AG09319 (cell line): ENCODE data around the gene CLDN14.

Experiments
- DNase-seq: peaks from one replicate; pipeline ENCODE4 v3.0.0-alpha.2; 2010; ENCODE audit warnings: low read depth; ENCODE audit errors: extremely low read depth
- CTCF ChIP-seq: IDR thresholded peaks from 2 replicates; pipeline ENCODE4 v1.5.1; 2011; ENCODE audit warnings: low read depth, mild to moderate bottlenecking, inconsistent platforms, low read length, moderate library complexity

The CLDN14 gene

GRCh38 chr21:36486246-36486645 lies 6.3 kb upstream of the CLDN14 start:
- no peak for DNase-seq
- TF ChIP-seq CTCF = no peak

DNA sequence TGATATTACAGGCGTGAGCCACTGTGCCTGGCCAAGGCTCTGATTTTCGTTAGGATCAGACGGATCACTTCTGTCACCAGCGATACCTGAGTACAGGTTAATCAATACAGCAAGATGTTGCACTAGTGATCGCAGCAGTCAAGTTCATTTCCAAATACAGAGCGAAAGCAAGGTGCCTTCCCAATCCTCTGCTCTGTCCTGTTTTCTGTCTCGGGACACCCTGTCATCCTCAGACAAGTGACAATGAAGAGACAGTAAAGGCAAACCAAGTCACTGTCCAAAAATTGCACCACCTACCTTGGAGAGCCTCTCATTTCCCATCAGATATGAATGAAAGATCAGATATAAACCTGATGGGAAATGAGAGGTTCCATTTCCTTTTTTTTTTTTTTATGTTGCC lies 5.6 kb upstream of the CLDN14 start:
- DNase-seq = no peak
- no peak for TF ChIP-seq CTCF

DNA sequence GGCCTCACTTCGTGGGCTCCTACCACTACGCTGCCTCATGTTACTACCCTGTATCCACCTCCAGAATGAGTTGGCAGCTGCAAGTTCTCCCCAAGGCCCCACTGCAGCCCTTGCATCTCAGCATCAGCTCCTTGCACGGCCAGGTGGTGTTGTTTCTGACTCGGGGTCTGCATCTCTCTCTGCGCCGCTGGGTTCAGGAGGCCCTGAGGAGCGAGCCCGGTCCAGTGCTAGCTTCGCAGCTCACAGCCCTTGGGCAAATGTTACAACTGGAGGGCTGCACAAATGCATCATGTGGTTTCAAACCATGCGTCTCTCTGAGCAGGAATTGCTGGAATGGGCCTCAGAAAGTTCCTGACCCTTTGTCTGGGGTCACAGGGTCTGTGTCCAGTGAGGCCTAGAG lies 3.2 kb upstream of the CLDN14 start:
- no peak for TF ChIP-seq CTCF
- DNase-seq = no peak

DNA sequence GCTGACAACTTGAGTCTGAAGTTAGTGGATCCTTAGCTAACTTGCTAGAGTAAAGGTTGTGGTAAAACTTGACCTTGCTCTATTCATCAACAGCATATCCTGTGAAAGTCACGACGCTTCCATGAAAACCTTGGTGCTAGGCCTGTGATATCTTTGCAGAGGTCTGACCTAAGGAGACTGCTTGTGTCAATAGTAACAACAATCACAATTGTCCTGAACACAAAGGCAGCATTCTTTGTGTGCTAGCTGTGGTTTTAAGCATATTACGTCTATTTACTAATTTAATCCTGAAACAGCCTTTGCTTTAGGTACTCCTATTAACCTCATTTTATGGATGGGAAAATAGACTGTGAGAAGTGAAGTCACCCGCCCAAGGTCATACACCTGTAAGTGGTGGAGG lies 2.8 kb upstream of the CLDN14 start:
- DNase-seq = no peak
- TF ChIP-seq CTCF = no peak

DNA sequence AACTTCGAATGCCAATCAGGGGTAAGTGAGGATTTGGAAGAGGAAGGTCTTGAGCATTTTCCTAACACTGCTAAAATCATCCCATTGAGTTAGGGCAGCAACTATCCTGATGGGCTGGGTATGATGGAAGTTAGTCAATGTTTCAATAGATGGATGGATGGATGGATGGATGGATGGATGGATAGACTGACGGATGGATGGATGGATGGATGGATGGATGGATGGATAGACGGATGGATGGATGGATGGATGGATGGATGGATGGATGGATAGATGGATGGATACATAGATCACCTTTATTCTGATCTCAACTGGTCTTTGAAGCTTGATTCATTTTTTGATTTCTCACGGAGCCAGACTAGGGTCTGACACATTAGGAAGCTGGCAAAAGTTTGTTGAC lies 2.3 kb upstream of the CLDN14 start:
- no peak for TF ChIP-seq CTCF

DNA sequence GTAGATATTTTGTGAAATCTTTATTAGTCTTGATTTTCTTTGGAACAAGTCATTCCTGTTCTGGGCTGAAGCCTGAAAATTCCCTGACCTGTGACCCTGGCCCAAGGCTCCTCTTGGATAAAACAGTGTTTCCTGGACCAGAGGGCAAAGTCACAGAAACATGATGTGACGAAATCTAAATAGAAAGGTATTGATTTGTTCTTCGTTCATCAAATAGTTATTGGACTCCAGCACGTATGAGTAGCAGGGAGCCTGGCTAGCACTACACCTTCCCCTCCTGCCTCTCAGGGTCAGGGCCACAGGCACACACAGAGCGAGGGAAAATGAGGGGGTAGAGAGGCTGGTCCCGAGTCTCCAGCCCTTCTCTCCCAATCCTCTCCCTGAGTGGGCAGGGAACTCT lies 1.7 kb upstream of the CLDN14 start:
- TF ChIP-seq CTCF = no peak
- no peak for DNase-seq

More for the DNA sequence above, 2.3 kb upstream of the CLDN14 start:
- no peak for DNase-seq

- TF ChIP-seq CTCF = no peak
- DNase-seq = no peak
Observed at GRCh38 chr21:36480618-36481017, 696 bp upstream of the CLDN14 start.
